Stimulated activated CD8-positive, alpha-beta memory T cell treated with anti-CD3 and anti-CD28 coated beads, Interleukin-12 subunit alpha, Interleukin-12 subunit beta, amount 100 ng/mL, for 24 hours (primary cell): ENCODE measurements around the gene WSCD2.
"Not testable (repeated sequence)": the region's sequence is repeated elsewhere in the genome, so short reads cannot be mapped to it uniquely, and the experiment has no call there.

ENCODE experiments used
- DNase-seq: peaks from one replicate; pipeline ENCODE4 v3.0.0-alpha.2; 2020; ENCODE audit errors: extremely low read depth

WSCD2 gene

GRCh38 chr12:108194585-108194984 is 65.5 kb downstream of the WSCD2 start:
- DNase-seq, result no peak

- DNase-seq, result no peak
Measured at GRCh38 chr12:108196319-108196718, 67.2 kb downstream of the WSCD2 start.

- DNase-seq, result no peak
Measured at GRCh38 chr12:108196921-108197320, 67.8 kb downstream of the WSCD2 start.

GRCh38 chr12:108198043-108198442 is 69.0 kb downstream of the WSCD2 start:
- DNase-seq, result no peak

GRCh38 chr12:108199106-108199505 is 70.0 kb downstream of the WSCD2 start:
- no peak for DNase-seq

- DNase-seq, result no peak
Measured at GRCh38 chr12:108201808-108202207, 72.7 kb downstream of the WSCD2 start.

- no peak for DNase-seq
Measured at GRCh38 chr12:108204117-108204987, 75.3 kb downstream of the WSCD2 start.

GRCh38 chr12:108205864-108206263 is 76.8 kb downstream of the WSCD2 start:
- DNase-seq, result no peak

- no peak for DNase-seq
Measured at GRCh38 chr12:108207791-108208730, 79.0 kb downstream of the WSCD2 start.

GRCh38 chr12:108210001-108210400 is 80.9 kb downstream of the WSCD2 start:
- no peak for DNase-seq

GRCh38 chr12:108211157-108211556 is 82.1 kb downstream of the WSCD2 start:
- no peak for DNase-seq

GRCh38 chr12:108213871-108214445 is 84.9 kb downstream of the WSCD2 start:
- no peak for DNase-seq

- DNase-seq, result no peak
Measured at GRCh38 chr12:108214486-108214885, 85.4 kb downstream of the WSCD2 start.

- DNase-seq, result no peak
Measured at GRCh38 chr12:108215458-108215857, 86.4 kb downstream of the WSCD2 start.

GRCh38 chr12:108218921-108219320 is 89.8 kb downstream of the WSCD2 start:
- no peak for DNase-seq

- DNase-seq, result not testable (repeated sequence)
Measured at GRCh38 chr12:108225101-108225500, 96.0 kb downstream of the WSCD2 start.

- no peak for DNase-seq
Measured at GRCh38 chr12:108226866-108227265, 97.8 kb downstream of the WSCD2 start.

GRCh38 chr12:108228746-108229145 is 99.7 kb downstream of the WSCD2 start:
- DNase-seq, result no peak

- DNase-seq, result no peak
Measured at GRCh38 chr12:108231109-108231905, 102.2 kb downstream of the WSCD2 start.

- DNase-seq, result no peak
Measured at GRCh38 chr12:108231909-108232434, 102.9 kb downstream of the WSCD2 start.

- DNase-seq, result no peak
Measured at GRCh38 chr12:108232565-108232964, 103.5 kb downstream of the WSCD2 start.
